Skeletal muscle satellite cell (primary cell): Measurements from ENCODE around the gene PHACTR1.

Source experiments
- H3K27me3 ChIP-seq: 2 replicates; pipeline ENCODE4 v1.7.0; 2013; ENCODE audit warnings: low read length; ENCODE audit not compliant: control insufficient read depth, insufficient read depth
- H3K36me3 ChIP-seq: 2 replicates; pipeline ENCODE4 v1.7.0; 2013; ENCODE audit warnings: mild to moderate bottlenecking, control low read depth, low read length; ENCODE audit not compliant: insufficient read depth
- H3K4me1 ChIP-seq: 2 replicates; pipeline ENCODE4 v1.7.0; 2013; ENCODE audit warnings: low read length; ENCODE audit not compliant: control insufficient read depth, insufficient read depth
- H3K4me2 ChIP-seq: 2 replicates; pipeline ENCODE4 v1.7.0; 2013; ENCODE audit warnings: mild to moderate bottlenecking, low read length
- H3K4me3 ChIP-seq: 2 replicates; pipeline ENCODE4 v1.7.0; 2013; ENCODE audit warnings: low read length
- H3K9ac ChIP-seq: 2 replicates; pipeline ENCODE4 v1.7.0; 2013; ENCODE audit warnings: mild to moderate bottlenecking, low read depth, low read length, moderate library complexity
- H3K9me3 ChIP-seq: replicated peaks from 2 replicates; pipeline ENCODE4 v1.7.0; 2013; ENCODE audit warnings: mild to moderate bottlenecking, control low read depth, low read length

The PHACTR1 gene

GRCh38 chr6:13068586-13069210, 352.1 kb downstream of the PHACTR1 start:
- no peak overlapping the region for H3K4me2 ChIP-seq
- no peaks in the 10 kb centered on the region for H3K36me3 ChIP-seq
- H3K9me3 ChIP-seq: no peaks in the 10 kb centered on the region

GRCh38 chr6:13071550-13072345, 355.2 kb downstream of the PHACTR1 start:
- H3K4me1 ChIP-seq: no peaks in the 10 kb centered on the region
- H3K9me3 ChIP-seq: no peaks in the 10 kb centered on the region
- H3K4me2 ChIP-seq: no peak overlapping the region
- H3K27me3 ChIP-seq: no peaks in the 10 kb centered on the region
- no peak overlapping the region for H3K9ac ChIP-seq
- H3K4me3 ChIP-seq: no peak overlapping the region
- H3K36me3 ChIP-seq: no peaks in the 10 kb centered on the region

More at GRCh38 chr6:13068586-13069210, 352.1 kb downstream of the PHACTR1 start:
- Histone ChIP-seq H3K4me3 (no peak overlapping the region), H3K4me1 (no peaks in the 10 kb centered on the region), H3K27me3 (no peaks in the 10 kb centered on the region), H3K9ac (no peak overlapping the region)

- Histone ChIP-seq H3K4me2 (no peak overlapping the region), H3K36me3 (no peaks in the 10 kb centered on the region), H3K27me3 (no peaks in the 10 kb centered on the region), H3K4me1 (no peaks in the 10 kb centered on the region), H3K4me3 (no peak overlapping the region), H3K9me3 (no peaks in the 10 kb centered on the region), H3K9ac (no peak overlapping the region)
Observed at GRCh38 chr6:13072686-13073347, 356.2 kb downstream of the PHACTR1 start.

GRCh38 chr6:13074415-13075140, 358.0 kb downstream of the PHACTR1 start:
- Histone ChIP-seq H3K36me3 (no peaks in the 10 kb centered on the region), H3K9ac (no peak overlapping the region), H3K4me1 (no peaks in the 10 kb centered on the region), H3K4me3 (no peak overlapping the region), H3K27me3 (no peaks in the 10 kb centered on the region), H3K9me3 (no peaks in the 10 kb centered on the region), H3K4me2 (no peak overlapping the region)

GRCh38 chr6:13075141-13075845, 358.7 kb downstream of the PHACTR1 start:
- H3K4me1 ChIP-seq: no peaks in the 10 kb centered on the region
- H3K9me3 ChIP-seq: no peaks in the 10 kb centered on the region
- H3K4me2 ChIP-seq: no peak overlapping the region
- H3K4me3 ChIP-seq: no peak overlapping the region
- no peaks in the 10 kb centered on the region for H3K36me3 ChIP-seq
- H3K27me3 ChIP-seq: no peaks in the 10 kb centered on the region
- no peak overlapping the region for H3K9ac ChIP-seq

GRCh38 chr6:13076575-13076974, 360.0 kb downstream of the PHACTR1 start:
- no peaks in the 10 kb centered on the region for H3K9me3 ChIP-seq
- no peaks in the 10 kb centered on the region for H3K27me3 ChIP-seq
- no peaks in the 10 kb centered on the region for H3K36me3 ChIP-seq
- no peak overlapping the region for H3K9ac ChIP-seq
- H3K4me1 ChIP-seq: no peaks in the 10 kb centered on the region
- no peak overlapping the region for H3K4me3 ChIP-seq
- no peak overlapping the region for H3K4me2 ChIP-seq

GRCh38 chr6:13077117-13077516, 360.6 kb downstream of the PHACTR1 start:
- no peaks in the 10 kb centered on the region for H3K27me3 ChIP-seq
- H3K9ac ChIP-seq: no peak overlapping the region
- no peaks in the 10 kb centered on the region for H3K4me1 ChIP-seq
- no peak overlapping the region for H3K4me3 ChIP-seq
- H3K9me3 ChIP-seq: no peaks in the 10 kb centered on the region
- H3K4me2 ChIP-seq: no peak overlapping the region
- no peaks in the 10 kb centered on the region for H3K36me3 ChIP-seq

GRCh38 chr6:13079096-13079723, 362.6 kb downstream of the PHACTR1 start:
- Histone ChIP-seq H3K9ac (no peak overlapping the region), H3K9me3 (no peaks in the 10 kb centered on the region), H3K36me3 (no peaks in the 10 kb centered on the region), H3K4me3 (no peak overlapping the region), H3K4me1 (no peaks in the 10 kb centered on the region), H3K4me2 (no peak overlapping the region), H3K27me3 (no peaks in the 10 kb centered on the region)

- Histone ChIP-seq H3K36me3 (no peaks in the 10 kb centered on the region), H3K4me2 (no peak overlapping the region), H3K9ac (no peak overlapping the region), H3K4me1 (no peaks in the 10 kb centered on the region), H3K4me3 (no peak overlapping the region), H3K9me3 (no peaks in the 10 kb centered on the region), H3K27me3 (no peaks in the 10 kb centered on the region)
Observed at GRCh38 chr6:13080462-13081188, 364.1 kb downstream of the PHACTR1 start.

GRCh38 chr6:13081189-13081563, 364.6 kb downstream of the PHACTR1 start:
- Histone ChIP-seq H3K4me2 (no peak overlapping the region), H3K27me3 (no peaks in the 10 kb centered on the region), H3K4me1 (no peaks in the 10 kb centered on the region), H3K9ac (no peak overlapping the region), H3K4me3 (no peak overlapping the region), H3K36me3 (no peaks in the 10 kb centered on the region), H3K9me3 (no peaks in the 10 kb centered on the region)
